MM.1S (cell line): ENCODE results near the gene PCIF1.

Experiments used
- DNase-seq: peaks from one replicate; pipeline ENCODE4 v3.0.0-alpha.2; 2015
- H2AFZ ChIP-seq: fragments of 300-600 bp; sonication (generic); 2 replicates; pipeline ENCODE4 v1.6.0; 2016; ENCODE audit warnings: antibody characterized with exemption, low read length
- H3F3A ChIP-seq: fragments of 300-600 bp; sonication (generic); 2 replicates; pipeline ENCODE4 v1.6.1; 2016; ENCODE audit warnings: mild to moderate bottlenecking, antibody characterized with exemption, low read length, moderate library complexity, mixed read lengths; ENCODE audit not compliant: insufficient read depth
- H3K27ac ChIP-seq: fragments of 300-600 bp; sonication (generic); 2 replicates; pipeline ENCODE4 v1.5.1; 2016; ENCODE audit warnings: mild to moderate bottlenecking, low read length
- H3K27me3 ChIP-seq: fragments of 300-600 bp; sonication (generic); replicated peaks from 2 replicates; pipeline ENCODE4 v1.6.0; 2016; ENCODE audit warnings: low read length; ENCODE audit not compliant: insufficient read depth
- H3K36me3 ChIP-seq: fragments of 300-600 bp; sonication (generic); replicated peaks from 2 replicates; pipeline ENCODE4 v1.6.1; 2016; ENCODE audit warnings: mild to moderate bottlenecking, low read length, mixed read lengths; ENCODE audit not compliant: insufficient read depth
- H3K4me1 ChIP-seq: fragments of 300-600 bp; sonication (generic); 2 replicates; pipeline ENCODE4 v1.6.1; 2016; ENCODE audit warnings: low read length, mixed read lengths
- H3K4me2 ChIP-seq: fragments of 300-600 bp; sonication (generic); 2 replicates; pipeline ENCODE4 v1.6.0; 2016; ENCODE audit warnings: low read depth, low read length
- H3K4me3 ChIP-seq: fragments of 300-600 bp; sonication (generic); 2 replicates; pipeline ENCODE4 v1.5.1; 2016; ENCODE audit warnings: low read length, mixed read lengths
- H3K79me2 ChIP-seq: fragments of 300-600 bp; sonication (generic); 2 replicates; pipeline ENCODE4 v1.6.1; 2016; ENCODE audit warnings: mixed run types, low read length, mixed read lengths
- H3K9ac ChIP-seq: fragments of 300-600 bp; sonication (generic); 2 replicates; pipeline ENCODE4 v1.6.1; 2016; ENCODE audit warnings: low read length, mixed read lengths
- H3K9me2 ChIP-seq: fragments of 300-600 bp; sonication (generic); replicated peaks from 2 replicates; pipeline ENCODE4 v1.6.1; 2016; ENCODE audit warnings: mild to moderate bottlenecking, low read length, mixed read lengths; ENCODE audit not compliant: insufficient read depth
- H3K9me3 ChIP-seq: fragments of 300-600 bp; sonication (generic); replicated peaks from 2 replicates; pipeline ENCODE4 v1.6.1; 2016; ENCODE audit warnings: mild to moderate bottlenecking, low read length, mixed read lengths; ENCODE audit not compliant: insufficient read depth
- H4K20me1 ChIP-seq: fragments of 300-600 bp; sonication (generic); 2 replicates; pipeline ENCODE4 v1.6.1; 2016; ENCODE audit warnings: mild to moderate bottlenecking, low read length, moderate library complexity, mixed read lengths; ENCODE audit not compliant: insufficient read depth
- EZH2 ChIP-seq: fragments of 300-600 bp; sonication (generic); optimal IDR thresholded peaks from 2 replicates; pipeline ENCODE3; 2017; ENCODE audit warnings: low read depth, mild to moderate bottlenecking, antibody characterized with exemption, low read length, mixed read lengths
- EZH2phosphoT487 ChIP-seq: fragments of 300-600 bp; sonication (generic); IDR thresholded peaks from 2 replicates; pipeline ENCODE4 v1.6.1; 2018; ENCODE audit warnings: antibody characterized with exemption, low read length
- TF ChIP-seq, protein P1 (sequence below): fragments of 300-600 bp; sonication (generic); IDR thresholded peaks from 2 replicates; pipeline ENCODE4 v1.5.1; 2016; ENCODE audit warnings: antibody characterized with exemption, low read length, mixed read lengths

The PCIF1 gene

GRCh38 chr20:45912344-45912682, 22.2 kb upstream of the PCIF1 start:
- H3K4me3 ChIP-seq = no peak overlapping the region
- H2AFZ ChIP-seq = no peak overlapping the region
- H3K79me2 ChIP-seq = no peaks in the 10 kb centered on the region
- no peak for DNase-seq
- H3K27me3 ChIP-seq = peaks cover 14% of the 10 kb centered on the region; the same call in 1 of the 2 replicates
- no peaks in the 10 kb centered on the region for H3K36me3 ChIP-seq
- H3K27ac ChIP-seq = no peak overlapping the region
- no peaks in the 10 kb centered on the region for H3K9me3 ChIP-seq
- no peaks in the 10 kb centered on the region for H3F3A ChIP-seq
- no peak overlapping the region; the same call in 1 of the 2 replicates for H3K4me2 ChIP-seq
- TF ChIP-seq EZH2phosphoT487 (no peak), EZH2 (no peak)
- TF ChIP-seq, protein P1, sequence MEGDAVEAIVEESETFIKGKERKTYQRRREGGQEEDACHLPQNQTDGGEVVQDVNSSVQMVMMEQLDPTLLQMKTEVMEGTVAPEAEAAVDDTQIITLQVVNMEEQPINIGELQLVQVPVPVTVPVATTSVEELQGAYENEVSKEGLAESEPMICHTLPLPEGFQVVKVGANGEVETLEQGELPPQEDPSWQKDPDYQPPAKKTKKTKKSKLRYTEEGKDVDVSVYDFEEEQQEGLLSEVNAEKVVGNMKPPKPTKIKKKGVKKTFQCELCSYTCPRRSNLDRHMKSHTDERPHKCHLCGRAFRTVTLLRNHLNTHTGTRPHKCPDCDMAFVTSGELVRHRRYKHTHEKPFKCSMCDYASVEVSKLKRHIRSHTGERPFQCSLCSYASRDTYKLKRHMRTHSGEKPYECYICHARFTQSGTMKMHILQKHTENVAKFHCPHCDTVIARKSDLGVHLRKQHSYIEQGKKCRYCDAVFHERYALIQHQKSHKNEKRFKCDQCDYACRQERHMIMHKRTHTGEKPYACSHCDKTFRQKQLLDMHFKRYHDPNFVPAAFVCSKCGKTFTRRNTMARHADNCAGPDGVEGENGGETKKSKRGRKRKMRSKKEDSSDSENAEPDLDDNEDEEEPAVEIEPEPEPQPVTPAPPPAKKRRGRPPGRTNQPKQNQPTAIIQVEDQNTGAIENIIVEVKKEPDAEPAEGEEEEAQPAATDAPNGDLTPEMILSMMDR = no peak
- H3K9me2 ChIP-seq = no peaks in the 10 kb centered on the region
- H3K4me1 ChIP-seq = peaks cover 3% of the 10 kb centered on the region; the same call in 1 of the 2 replicates
- no peak overlapping the region for H3K9ac ChIP-seq
- H4K20me1 ChIP-seq = no peaks in the 10 kb centered on the region

GRCh38 chr20:45913116-45913515, 21.4 kb upstream of the PCIF1 start:
- Histone ChIP-seq H3K27ac (no peak overlapping the region), H2AFZ (no peak overlapping the region), H3K9ac (no peak overlapping the region), H3K9me2 (no peaks in the 10 kb centered on the region), H3K27me3 (peaks cover 14% of the 10 kb centered on the region; the same call in 1 of the 2 replicates), H3K4me3 (no peak overlapping the region), H3K9me3 (no peaks in the 10 kb centered on the region), H3K4me1 (peaks cover 3% of the 10 kb centered on the region; the same call in 1 of the 2 replicates), H3K36me3 (no peaks in the 10 kb centered on the region), H3K4me2 (no peak overlapping the region), H3F3A (no peaks in the 10 kb centered on the region), H3K79me2 (no peaks in the 10 kb centered on the region), H4K20me1 (no peaks in the 10 kb centered on the region)
- TF ChIP-seq, protein P1 = no peak
- TF ChIP-seq EZH2 (no peak), EZH2phosphoT487 (no peak)
- DNase-seq = no peak

DNA sequence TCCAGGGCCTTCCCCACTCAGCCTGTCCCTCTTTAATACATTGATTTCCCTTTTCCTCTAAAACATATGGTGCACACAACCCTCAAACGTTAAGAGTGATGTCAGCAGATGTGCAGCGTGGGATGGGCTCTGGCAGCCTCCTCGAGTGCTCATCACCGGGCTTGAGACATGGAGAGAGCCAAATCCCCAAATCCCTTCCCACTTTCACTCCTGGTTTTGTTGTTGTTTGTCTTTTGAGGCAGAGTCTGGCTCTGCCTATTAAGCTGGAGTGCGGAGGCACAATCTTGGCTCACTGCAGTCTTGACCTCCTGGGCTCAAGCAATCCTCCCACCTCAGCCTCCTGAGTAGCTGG, 16.7 kb upstream of the PCIF1 start:
- no peaks in the 10 kb centered on the region for H4K20me1 ChIP-seq
- no peak overlapping the region for H2AFZ ChIP-seq
- H3K79me2 ChIP-seq = no peaks in the 10 kb centered on the region

More for the DNA sequence above, 16.7 kb upstream of the PCIF1 start:
- H3K9ac ChIP-seq = no peak overlapping the region
- no peak overlapping the region for H3K27ac ChIP-seq
- no peak overlapping the region for H3K4me3 ChIP-seq
- TF ChIP-seq EZH2 (no peak), EZH2phosphoT487 (no peak)
- TF ChIP-seq, protein P1 = no peak
- no peaks in the 10 kb centered on the region for H3K36me3 ChIP-seq
- no peaks in the 10 kb centered on the region for H3K27me3 ChIP-seq
- DNase-seq = no peak
- H3K9me2 ChIP-seq = no peaks in the 10 kb centered on the region
- no peaks in the 10 kb centered on the region for H3K9me3 ChIP-seq
- no peaks in the 10 kb centered on the region for H3F3A ChIP-seq
- no peaks in the 10 kb centered on the region for H3K4me1 ChIP-seq
- H3K4me2 ChIP-seq = no peak overlapping the region
